ENCODE data around the gene STK32C.

- no peak for TF ChIP-seq CTCF (conservative IDR thresholded peaks at IDR 0.05; ENCODE audit: low read depth, low read length)
- TF ChIP-seq EZH2 (IDR thresholded peaks at IDR 0.05; ENCODE audit: borderline replicate concordance, low read depth, low read length, poor library complexity, severe bottlenecking): no peak
These were observed 17.1 kb downstream of the STK32C start for GRCh38 chr10:132290631-132291030.

All from A673 (cell line).